K562 (cell line): ENCODE data around the gene PEF1. TPM values are rescaled to one million over a fixed set of nuclear protein-coding genes. Genes with fewer than 3 reads are reported as not detected.

ENCODE experiments used
- ATAC-seq: fragments of 200-7000 bp; cut with Tn5 transposase; 3 replicates; pipeline ENCODE4 v1.9.1; 2020; ENCODE audit warnings: moderate library complexity
- BruUV-seq: library from RNA; stranded (reverse); fragments of 400-500 nt; replicated peaks from 2 replicates; lab custom pipeline; 2021; lab: Mats Ljungman, UMichigan
- CTCF ChIA-PET: fragments of 300-600 bp; formaldehyde crosslinking; extraction: SDS; loops from one replicate; lab custom pipeline; 2021; ENCODE audit warnings: low intra/inter-chr PET ratio; lab: Yijun Ruan, JAX
- POLR2A ChIA-PET: fragments of 300-600, 350-650 bp; sonication (Branson Sonifier 250); formaldehyde crosslinking; extraction: SDS; loops from one replicate; lab custom pipeline; 2021; ENCODE audit warnings: antibody characterized with exemption, inconsistent platforms; lab: Yijun Ruan, JAX
- DNase-seq, 4 experiments: peaks; one replicate each; pipeline versions ENCODE4 v3.0.0 to v3.0.0-alpha.2; 2011 to 2018; ENCODE audit warnings: low spot score in 3 of 4, mixed read lengths in 3 of 4; ENCODE audit errors: extremely low read depth in 1 of 4
- FAIRE-seq: peaks from 2 replicates; lab custom pipeline; 2011; peaks lifted over from hg19 to GRCh38; lab: Jason Lieb, UNC
- H2AFZ ChIP-seq: 2 replicates; pipeline ENCODE4 v1.6.0; 2011; ENCODE audit warnings: low read depth, low read length, control low read depth, inconsistent platforms
- H3K27ac ChIP-seq: fragments of 200-600 bp; 3 replicates; pipeline ENCODE4 v1.8.0; 2011; ENCODE audit warnings: low read depth, mild to moderate bottlenecking, control low read depth, inconsistent platforms, low read length, moderate library complexity, mixed read lengths; ENCODE audit errors: extremely low read depth
- H3K27me3 ChIP-seq, 2 experiments: fragments of 300-600 bp in 1 of 2; 2 replicates in 1 of 2; 3 replicates in 1 of 2; pipeline versions ENCODE4 v1.6.0 to v1.8.0; 2011; ENCODE audit warnings: inconsistent platforms in 2 of 2, low read length in 2 of 2, mild to moderate bottlenecking in 1 of 2, mixed read lengths in 1 of 2, moderate library complexity in 1 of 2; ENCODE audit not compliant: control insufficient read depth in 2 of 2, insufficient read depth in 2 of 2
- H3K36me3 ChIP-seq: fragments of 300-600 bp; 3 replicates; pipeline ENCODE4 v1.8.0; 2011; ENCODE audit warnings: mild to moderate bottlenecking, low read length, inconsistent platforms; ENCODE audit not compliant: control insufficient read depth, insufficient read depth
- H3K4me1 ChIP-seq, 2 experiments: fragments of 200-600 bp in 1 of 2; replicated peaks in 1 of 2; 2 replicates in 1 of 2; 3 replicates in 1 of 2; pipeline versions ENCODE4 v1.5.1 to v1.8.0; 2011; ENCODE audit warnings: inconsistent platforms in 2 of 2, low read length in 2 of 2, mild to moderate bottlenecking in 1 of 2, mixed read lengths in 1 of 2, moderate library complexity in 1 of 2; ENCODE audit not compliant: control insufficient read depth in 2 of 2, insufficient read depth in 2 of 2
- H3K4me2 ChIP-seq: 2 replicates; pipeline ENCODE4 v1.6.1; 2011; ENCODE audit warnings: low read length, control low read depth, inconsistent platforms, mixed read lengths; ENCODE audit not compliant: insufficient read depth
- H3K4me3 ChIP-seq: fragments of 200-600 bp; sonication (generic), shearing (Covaris generic); 2 replicates; pipeline ENCODE4 v1.5.1; 2016; ENCODE audit warnings: control low read depth, inconsistent platforms
- H3K79me2 ChIP-seq: fragments of 200-600 bp; 3 replicates; pipeline ENCODE4 v1.8.0; 2011; ENCODE audit warnings: low read length, inconsistent platforms; ENCODE audit not compliant: control insufficient read depth, insufficient read depth
- H3K9ac ChIP-seq, 2 experiments: 2 replicates each; pipeline versions ENCODE4 v1.6.0 to v1.6.1; 2011; ENCODE audit warnings: low read depth in 2 of 2, low read length in 2 of 2, control low read depth in 1 of 2, inconsistent platforms in 1 of 2, mild to moderate bottlenecking in 1 of 2, mixed read lengths in 1 of 2; ENCODE audit not compliant: insufficient read depth in 1 of 2
- H3K9me1 ChIP-seq: one replicate; pipeline ENCODE4 v1.6.0; 2011; ENCODE audit warnings: inconsistent platforms, mild to moderate bottlenecking, low read length, moderate library complexity; ENCODE audit not compliant: control insufficient read depth, insufficient read depth
- H3K9me3 ChIP-seq: replicated peaks from 2 replicates; pipeline ENCODE4 v1.5.1; 2011; ENCODE audit warnings: low read depth, low read length, inconsistent platforms; ENCODE audit not compliant: control insufficient read depth, insufficient read depth
- H4K20me1 ChIP-seq: replicated peaks from 2 replicates; pipeline ENCODE4 v1.6.1; 2011; ENCODE audit warnings: low read length, inconsistent platforms, mixed read lengths; ENCODE audit not compliant: control insufficient read depth, insufficient read depth
- ATF3 ChIP-seq, 2 experiments: fragments of 450-650 bp in 1 of 2; sonication (generic) in 1 of 2; formaldehyde crosslinking in 1 of 2; IDR thresholded peaks in 1 of 2; conservative IDR thresholded peaks in 1 of 2; 2 replicates each; pipeline versions ENCODE4 v1.6.1 to v1.8.1; 2016 to 2023; ENCODE audit warnings: mild to moderate bottlenecking in 2 of 2, moderate library complexity in 2 of 2, inconsistent platforms in 1 of 2, missing genetic modification reagents in 1 of 2
- EGR1 ChIP-seq: fragments of 450-650 bp; conservative IDR thresholded peaks from 2 replicates; pipeline ENCODE4 v1.6.1; 2017; ENCODE audit warnings: mild to moderate bottlenecking
- MCM7 ChIP-seq, 2 experiments: fragments of 450-650 bp; IDR thresholded peaks; 2 replicates each; pipeline ENCODE4 v1.6.1; 2016 to 2018
- ZBTB26 ChIP-seq: fragments of 450-650 bp; formaldehyde crosslinking; IDR thresholded peaks from 2 replicates; pipeline ENCODE4 v1.4.0; 2022; ENCODE audit warnings: missing genetic modification characterization
- WGBS: fragments of 100-300 bp; shearing (Covaris generic); methylation state at CpG from one replicate; pipeline ENCODE4 v1.1.6; 2016; ENCODE audit warnings: low coverage, mixed read lengths; ENCODE audit not compliant: insufficient coverage; ENCODE audit errors: missing lambda C conversion rate; 5-methylcytosine and 5-hydroxymethylcytosine counted together
- in situ Hi-C: fragments of 300-500 bp; cut with MboI; formaldehyde crosslinking; loops from 4 replicates; pipeline ENCODE4 v1.15.0; 2018; ENCODE audit warnings: inconsistent platforms, mixed read lengths
- intact Hi-C: fragments of 100-400 bp; cut with micrococcal nuclease; formaldehyde crosslinking; loops from 2 replicates; pipeline ENCODE4 v1.14.2; 2022
- polyA plus RNA-seq, 8 experiments: library from polyadenylated mRNA; depleted of rRNA in 4 of 8; stranded (reverse) in 5 of 8; unstranded in 3 of 8; fragments of >200 nt; fragmentation: Nextera tagmentation in 2 of 8; fragmentation: Illumina TruSeq in 1 of 8; extraction: Ambion mirVana in 2 of 8; extraction: Trizol in 1 of 8; gene quantifications; 2 replicates each; pipeline versions ENCODE4 v1.2.1 to v1.2.3, GENCODE V29; 2011 to 2014; ENCODE audit warnings: inconsistent platforms in 1 of 8, missing spikeins in 1 of 8
- total RNA-seq, 7 experiments: library from RNA; depleted of rRNA in 6 of 7; stranded (reverse); fragments of >200 nt in 6 of 7; fragmentation: Illumina TruSeq in 2 of 7; extraction: Trizol in 2 of 7; gene quantifications; 2 replicates each; pipeline versions ENCODE4 v1.2.1 to v1.2.3, GENCODE V29; 2011 to 2021; ENCODE audit warnings: low replicate concordance in 1 of 7

Gene PEF1
- total and polyA plus RNA-seq, 9 of the 15 experiments (the other 6 are each of a cell fraction or from before 2014, with no cell fraction given), result 26.3 to 95.5 (median 61.9) TPM

GRCh38 chr1:31615939-31616338 lies 28.7 kb downstream of the PEF1 start:
- Histone ChIP-seq H2AFZ (no peak overlapping the region), H4K20me1 (peaks cover 24% of the 10 kb centered on the region), H3K9ac (no peak overlapping the region), H3K9me3 (no peaks in the 10 kb centered on the region), H3K36me3 (no peaks in the 10 kb centered on the region), H3K4me3 (no peak overlapping the region), H3K9me1 (no peaks in the 10 kb centered on the region), H3K4me1 (peaks cover 0 to 19% of the 10 kb centered on the region in 2 experiments; a peak in 2 of 5 replicates), H3K27me3 (peaks cover 30 to 76% of the 10 kb centered on the region in 2 experiments), H3K27ac (no peak overlapping the region), H3K4me2 (no peak overlapping the region), H3K79me2 (no peaks in the 10 kb centered on the region)
- no peak for TF ChIP-seq ATF3 (IDR thresholded peaks at IDR 0.05)
- TF ChIP-seq ATF3 (CRISPR knock-in tag; conservative IDR thresholded peaks at IDR 0.05), result no peak
- TF ChIP-seq MCM7 (IDR thresholded peaks at IDR 0.05), result 0 out of 4 replicates have a peak, but pooled peaks of 1 of the 2 experiments have one; percentile 25
- TF ChIP-seq EGR1, result peak; percentile 31; the same call in 1 of the 2 replicates
- 0 out of 2 replicates have a peak, but pooled peaks have one; percentile 44 for TF ChIP-seq ZBTB26
- CTCF ChIA-PET, result no interaction called here
- no TSS peak for BruUV-seq
- 0% methylated on average over 2 of the region's 2 CpGs for WGBS
- POLR2A ChIA-PET, result interaction anchor here (0.7 to 1.2 kb wide), 3 partner anchors 15 to 195 kb away, joined by 3 read pairs; no protein-coding TSS in a partner anchor
- DNase-seq (no peak), ATAC-seq (no peak), FAIRE-seq (no peak)
- intact Hi-C loops, result no loop called here
- in situ Hi-C loops, result no loop called here
